ENCODE data around the gene TRIP11.

The TRIP11 gene

DNA sequence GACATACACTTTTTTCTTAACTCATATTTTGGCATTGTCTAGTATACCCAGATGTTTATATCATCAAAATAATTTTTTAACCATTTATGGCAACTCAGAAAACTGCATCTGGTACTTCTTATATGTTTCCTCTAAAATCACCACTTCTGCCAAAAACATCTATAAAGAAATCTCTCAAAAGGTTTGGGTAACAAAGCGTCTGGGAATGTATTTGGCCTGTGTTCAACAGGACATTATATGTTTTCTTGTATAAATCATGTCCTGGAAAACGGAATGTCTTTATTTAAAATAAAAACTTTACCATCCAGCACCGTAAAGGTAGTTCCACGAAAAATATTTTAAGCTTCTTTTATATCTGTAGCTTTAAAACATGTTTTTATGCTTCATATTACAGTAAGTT is 56.3 kb downstream of the TRIP11 start:
- WGBS (ENCODE audit: insufficient coverage, insufficient read length), result no CpG with 5 or more reads among the region's 4 CpGs
- H3K27me3 ChIP-seq (ENCODE audit: control insufficient read depth, insufficient read depth, low read length), result no peaks in the 10 kb centered on the region
- H3K36me3 ChIP-seq (ENCODE audit: control insufficient read depth, insufficient read depth, low read length), result peaks cover 3% of the 10 kb centered on the region; the same call in 1 of the 2 replicates
- no peak for DNase-seq (ENCODE audit: low read depth, low spot score)
- H3K9me3 ChIP-seq (ENCODE audit: control insufficient read depth, insufficient read depth, low read length), result no peaks in the 10 kb centered on the region
- no peak overlapping the region for H3K4me3 ChIP-seq (ENCODE audit: low read length)
- H3K4me1 ChIP-seq (ENCODE audit: control insufficient read depth, insufficient read depth, low read length), result no peaks in the 10 kb centered on the region
- no peak overlapping the region for H3K27ac ChIP-seq (ENCODE audit: low read length)

DNA sequence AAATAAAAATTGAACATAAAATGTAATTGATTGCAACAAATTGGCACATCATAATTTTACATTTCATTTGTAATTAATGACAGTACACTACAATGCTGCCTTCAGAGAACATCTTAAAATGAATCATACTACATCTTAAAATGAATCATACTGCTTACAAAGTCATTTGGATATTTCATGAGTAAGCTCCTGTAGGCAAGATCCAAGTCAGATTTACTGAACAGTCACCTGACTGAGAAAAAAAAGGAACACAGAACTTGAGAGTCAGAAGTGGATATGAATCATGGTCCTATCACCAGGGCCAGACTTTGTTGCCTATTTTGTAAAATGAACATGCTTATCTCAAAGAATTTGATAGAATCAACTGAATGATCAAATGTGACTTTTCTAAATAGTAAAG is 59.7 kb downstream of the TRIP11 start:
- DNase-seq (ENCODE audit: low read depth, low spot score), result no peak
- H3K4me3 ChIP-seq (ENCODE audit: low read length), result no peak overlapping the region
- H3K27ac ChIP-seq (ENCODE audit: low read length), result no peak overlapping the region
- no peaks in the 10 kb centered on the region for H3K36me3 ChIP-seq (ENCODE audit: control insufficient read depth, insufficient read depth, low read length)
- no peaks in the 10 kb centered on the region for H3K9me3 ChIP-seq (ENCODE audit: control insufficient read depth, insufficient read depth, low read length)
- H3K4me1 ChIP-seq (ENCODE audit: control insufficient read depth, insufficient read depth, low read length), result no peaks in the 10 kb centered on the region
- no peaks in the 10 kb centered on the region for H3K27me3 ChIP-seq (ENCODE audit: control insufficient read depth, insufficient read depth, low read length)

GRCh38 chr14:91977884-91978283 is 62.0 kb downstream of the TRIP11 start:
- Histone ChIP-seq H3K4me3 (ENCODE audit: low read length) (no peak overlapping the region), H3K27me3 (ENCODE audit: control insufficient read depth, insufficient read depth, low read length) (no peaks in the 10 kb centered on the region), H3K27ac (ENCODE audit: low read length) (no peak overlapping the region), H3K36me3 (ENCODE audit: control insufficient read depth, insufficient read depth, low read length) (no peaks in the 10 kb centered on the region), H3K4me1 (ENCODE audit: control insufficient read depth, insufficient read depth, low read length) (no peaks in the 10 kb centered on the region), H3K9me3 (ENCODE audit: control insufficient read depth, insufficient read depth, low read length) (no peaks in the 10 kb centered on the region)
- no CpG with 5 or more reads among the region's 5 CpGs for WGBS (ENCODE audit: insufficient coverage, insufficient read length)
- no peak for DNase-seq (ENCODE audit: low read depth, low spot score)

GRCh38 chr14:91975763-91976162 is 64.1 kb downstream of the TRIP11 start:
- H3K4me3 ChIP-seq (ENCODE audit: low read length), result no peak overlapping the region

DNA sequence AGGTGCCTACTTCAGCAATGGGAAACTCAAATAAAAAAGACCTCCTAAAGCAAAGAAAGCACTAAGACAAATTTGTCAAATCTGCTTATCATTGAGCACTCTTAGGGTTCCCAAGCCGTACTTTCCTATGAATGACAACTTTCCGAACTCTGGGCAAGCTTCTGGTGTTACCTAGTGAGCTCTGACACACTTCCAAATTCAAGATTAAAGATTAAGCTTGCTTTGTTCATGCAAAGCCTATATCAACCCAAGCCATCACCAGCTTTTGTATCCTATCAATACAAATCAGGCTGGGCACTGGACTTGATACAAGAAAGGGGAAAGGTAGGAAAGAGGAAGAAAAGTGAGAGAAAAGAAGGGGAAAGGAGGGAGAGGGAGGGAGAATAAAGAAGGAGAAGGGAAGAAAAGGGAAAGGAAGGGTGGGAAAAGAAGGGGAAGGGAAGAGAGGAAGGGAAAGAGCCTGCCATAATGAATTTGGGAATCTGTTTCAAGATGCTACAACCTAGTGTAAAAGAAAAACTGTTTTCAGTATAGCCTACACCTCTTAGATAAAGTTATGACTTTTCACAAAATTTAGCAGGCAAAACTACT is 68.6 kb downstream of the TRIP11 start:
- WGBS (ENCODE audit: insufficient coverage, insufficient read length), result no CpG with 5 or more reads among the region's 2 CpGs
- Histone ChIP-seq H3K9me3 (ENCODE audit: control insufficient read depth, insufficient read depth, low read length) (no peaks in the 10 kb centered on the region), H3K4me1 (ENCODE audit: control insufficient read depth, insufficient read depth, low read length) (no peaks in the 10 kb centered on the region), H3K36me3 (ENCODE audit: control insufficient read depth, insufficient read depth, low read length) (0 out of 2 replicates have a peak, but pooled peaks cover 4% of the 10 kb centered on the region), H3K27me3 (ENCODE audit: control insufficient read depth, insufficient read depth, low read length) (no peaks in the 10 kb centered on the region), H3K4me3 (ENCODE audit: low read length) (no peak overlapping the region), H3K27ac (ENCODE audit: low read length) (no peak overlapping the region)
- DNase-seq (ENCODE audit: low read depth, low spot score), result no peak

More at GRCh38 chr14:91975763-91976162, 64.1 kb downstream of the TRIP11 start:
- H3K9me3 ChIP-seq (ENCODE audit: control insufficient read depth, insufficient read depth, low read length), result no peaks in the 10 kb centered on the region
- H3K27ac ChIP-seq (ENCODE audit: low read length), result no peak overlapping the region
- H3K36me3 ChIP-seq (ENCODE audit: control insufficient read depth, insufficient read depth, low read length), result no peaks in the 10 kb centered on the region
- H3K4me1 ChIP-seq (ENCODE audit: control insufficient read depth, insufficient read depth, low read length), result no peaks in the 10 kb centered on the region
- DNase-seq (ENCODE audit: low read depth, low spot score), result no peak
- no peaks in the 10 kb centered on the region for H3K27me3 ChIP-seq (ENCODE audit: control insufficient read depth, insufficient read depth, low read length)

GRCh38 chr14:91968280-91968679 is 71.6 kb downstream of the TRIP11 start:
- H3K9me3 ChIP-seq (ENCODE audit: control insufficient read depth, insufficient read depth, low read length), result no peaks in the 10 kb centered on the region
- no peaks in the 10 kb centered on the region for H3K4me1 ChIP-seq (ENCODE audit: control insufficient read depth, insufficient read depth, low read length)
- H3K27me3 ChIP-seq (ENCODE audit: control insufficient read depth, insufficient read depth, low read length), result no peaks in the 10 kb centered on the region
- H3K4me3 ChIP-seq (ENCODE audit: low read length), result no peak overlapping the region
- no peak for DNase-seq (ENCODE audit: low read depth, low spot score)
- 0 out of 2 replicates have a peak, but pooled peaks cover 4% of the 10 kb centered on the region for H3K36me3 ChIP-seq (ENCODE audit: control insufficient read depth, insufficient read depth, low read length)
- no peak overlapping the region for H3K27ac ChIP-seq (ENCODE audit: low read length)
- WGBS (ENCODE audit: insufficient coverage, insufficient read length), result no CpG with 5 or more reads among the region's 6 CpGs

DNA sequence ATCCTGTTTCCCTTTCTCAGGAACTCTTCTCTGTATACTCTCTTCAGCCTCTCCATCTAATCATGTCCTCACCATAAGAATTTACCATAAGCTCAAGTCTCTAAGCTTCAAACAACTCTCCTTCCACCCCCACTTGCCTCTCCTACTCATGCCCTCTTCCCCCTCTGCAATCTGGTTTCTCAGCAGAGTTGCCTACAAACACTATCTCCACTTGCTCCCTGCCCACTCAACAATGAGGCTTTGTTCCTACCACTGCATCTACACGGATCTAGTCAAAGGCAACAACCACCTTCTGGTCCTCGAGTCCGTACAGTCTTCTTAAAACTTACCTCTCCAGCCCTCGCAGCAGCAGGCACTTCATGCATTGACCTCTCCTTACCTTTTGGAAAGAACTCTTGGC is 75.1 kb downstream of the TRIP11 start:
- no peak for DNase-seq (ENCODE audit: low read depth, low spot score)
- Histone ChIP-seq H3K27ac (ENCODE audit: low read length) (no peak overlapping the region), H3K4me1 (ENCODE audit: control insufficient read depth, insufficient read depth, low read length) (no peaks in the 10 kb centered on the region), H3K36me3 (ENCODE audit: control insufficient read depth, insufficient read depth, low read length) (0 out of 2 replicates have a peak, but pooled peaks cover 4% of the 10 kb centered on the region), H3K4me3 (ENCODE audit: low read length) (no peak overlapping the region), H3K9me3 (ENCODE audit: control insufficient read depth, insufficient read depth, low read length) (no peaks in the 10 kb centered on the region), H3K27me3 (ENCODE audit: control insufficient read depth, insufficient read depth, low read length) (no peaks in the 10 kb centered on the region)
- no CpG with 5 or more reads among the region's 4 CpGs for WGBS (ENCODE audit: insufficient coverage, insufficient read length)

DNA sequence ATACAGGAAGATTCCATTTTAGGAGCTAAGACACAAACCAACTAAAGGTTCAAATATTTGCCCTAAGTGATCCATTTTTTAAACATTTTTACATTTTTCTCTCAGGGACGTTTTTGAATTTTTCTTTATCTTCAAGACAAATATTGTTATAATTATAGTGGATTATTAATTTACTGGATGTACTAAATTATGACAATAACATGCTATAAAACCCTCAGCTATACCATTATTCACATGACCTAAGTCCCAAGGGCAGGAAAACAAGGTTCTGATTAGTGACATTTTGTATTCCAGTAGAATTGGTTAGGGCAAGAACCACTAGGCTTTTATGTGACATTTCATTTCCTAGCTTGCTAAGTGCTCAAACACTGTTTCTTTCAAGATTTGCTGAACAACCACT is 75.8 kb downstream of the TRIP11 start:
- Histone ChIP-seq H3K4me1 (ENCODE audit: control insufficient read depth, insufficient read depth, low read length) (no peaks in the 10 kb centered on the region), H3K4me3 (ENCODE audit: low read length) (no peak overlapping the region), H3K36me3 (ENCODE audit: control insufficient read depth, insufficient read depth, low read length) (0 out of 2 replicates have a peak, but pooled peaks cover 4% of the 10 kb centered on the region), H3K27ac (ENCODE audit: low read length) (no peak overlapping the region), H3K9me3 (ENCODE audit: control insufficient read depth, insufficient read depth, low read length) (no peaks in the 10 kb centered on the region), H3K27me3 (ENCODE audit: control insufficient read depth, insufficient read depth, low read length) (no peaks in the 10 kb centered on the region)
- WGBS (ENCODE audit: insufficient coverage, insufficient read length), result no CpG with 5 or more reads among the region's 1 CpG
- no peak for DNase-seq (ENCODE audit: low read depth, low spot score)

DNA sequence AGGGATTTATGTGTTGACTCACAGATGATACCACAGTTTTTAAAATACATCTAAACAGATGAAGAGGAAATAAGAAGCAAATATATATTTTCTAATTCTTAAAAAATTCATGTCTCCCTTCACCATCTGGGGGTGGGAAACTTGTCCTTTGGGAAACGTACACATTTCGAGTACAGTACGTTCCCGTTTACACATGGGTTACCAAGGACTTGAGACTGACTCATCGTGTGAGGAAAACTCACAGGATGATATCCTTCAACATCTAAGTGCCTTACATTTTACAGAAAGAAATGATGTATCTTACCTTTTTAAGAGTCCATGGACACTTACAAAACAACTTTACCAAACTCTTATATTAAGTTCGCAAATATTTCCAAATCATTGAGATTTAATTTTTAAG is 76.4 kb downstream of the TRIP11 start:
- WGBS (ENCODE audit: insufficient coverage, insufficient read length), result no CpG with 5 or more reads among the region's 6 CpGs
- Histone ChIP-seq H3K27ac (ENCODE audit: low read length) (no peak overlapping the region), H3K4me1 (ENCODE audit: control insufficient read depth, insufficient read depth, low read length) (no peaks in the 10 kb centered on the region), H3K27me3 (ENCODE audit: control insufficient read depth, insufficient read depth, low read length) (no peaks in the 10 kb centered on the region), H3K9me3 (ENCODE audit: control insufficient read depth, insufficient read depth, low read length) (no peaks in the 10 kb centered on the region), H3K4me3 (ENCODE audit: low read length) (no peak overlapping the region), H3K36me3 (ENCODE audit: control insufficient read depth, insufficient read depth, low read length) (no peaks in the 10 kb centered on the region)
- no peak for DNase-seq (ENCODE audit: low read depth, low spot score)

DNA sequence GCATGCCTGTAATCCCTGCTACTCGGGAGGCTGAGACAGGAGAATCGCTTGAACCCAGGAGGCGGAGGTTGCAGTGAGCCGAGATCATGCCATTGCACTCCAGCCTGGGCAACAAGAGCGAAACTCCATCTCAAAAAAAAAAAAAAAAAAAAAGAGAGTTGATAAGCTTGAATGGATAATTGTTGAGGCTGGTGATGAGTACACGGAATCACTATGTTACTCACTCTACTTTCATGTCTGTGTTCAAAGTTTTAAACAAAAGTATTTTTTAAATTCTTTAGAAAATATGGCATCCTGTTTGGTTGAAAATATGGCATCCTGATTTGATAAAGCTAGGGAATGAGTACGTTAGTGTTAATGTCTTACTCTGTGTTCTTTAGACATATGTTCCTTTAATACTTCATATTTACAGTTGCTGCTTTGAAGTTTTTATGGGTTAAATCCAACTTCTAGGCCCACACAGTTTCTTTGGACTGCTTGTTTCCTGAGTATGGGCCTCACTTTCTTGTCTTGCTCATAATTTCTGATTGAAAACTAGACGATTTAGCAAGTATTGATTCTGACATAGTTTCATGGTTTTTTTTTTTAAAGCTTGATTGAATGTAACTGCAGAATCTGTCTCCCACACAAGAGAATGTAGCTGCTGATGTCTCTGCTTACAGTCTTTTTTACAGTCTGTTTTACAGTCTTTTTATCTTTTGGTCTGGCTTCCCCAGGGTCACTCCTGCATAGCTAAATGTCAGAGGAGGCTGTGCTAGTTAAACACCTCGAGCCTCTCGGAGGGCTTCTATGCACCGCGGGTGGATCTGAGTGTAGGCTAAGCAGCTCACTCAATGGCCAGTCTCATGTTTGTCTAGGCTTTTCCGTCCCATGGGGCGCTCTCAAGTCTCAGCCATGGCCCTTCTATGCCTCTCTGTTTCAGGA is 78.3 kb downstream of the TRIP11 start:
- no CpG with 5 or more reads among the region's 14 CpGs for WGBS (ENCODE audit: insufficient coverage, insufficient read length)
- no peaks in the 10 kb centered on the region for H3K27me3 ChIP-seq (ENCODE audit: control insufficient read depth, insufficient read depth, low read length)
- H3K27ac ChIP-seq (ENCODE audit: low read length), result no peak overlapping the region
- H3K9me3 ChIP-seq (ENCODE audit: control insufficient read depth, insufficient read depth, low read length), result no peaks in the 10 kb centered on the region
- no peak for DNase-seq (ENCODE audit: low read depth, low spot score)
- no peaks in the 10 kb centered on the region for H3K36me3 ChIP-seq (ENCODE audit: control insufficient read depth, insufficient read depth, low read length)
- H3K4me1 ChIP-seq (ENCODE audit: control insufficient read depth, insufficient read depth, low read length), result no peaks in the 10 kb centered on the region
- H3K4me3 ChIP-seq (ENCODE audit: low read length), result no peak overlapping the region
